Adrenal gland (tissue), 5 donors: ENCODE data around the gene COL8A2.

ENCODE experiments used
- POLR2A ChIP-seq, 2 donors: fragments of 450-650 bp; IDR thresholded peaks; one replicate each; pipeline ENCODE4 v1.6.1; 2017; ENCODE audit warnings: antibody characterized with exemption in 2 of 2, mild to moderate bottlenecking in 2 of 2, moderate library complexity in 1 of 2
- TF ChIP-seq, protein P1 (sequence below), 6 experiments: fragments of 450-650 bp in 4 of 6; fragments of 200-600 bp in 2 of 6; sonication (generic) in 1 of 6; IDR thresholded peaks; 1 replicate in 5 of 6; 2 replicates in 1 of 6; pipeline versions ENCODE4 v1.5.1 to v1.8.0; 2016 to 2021; ENCODE audit warnings: antibody characterized with exemption in 6 of 6, mild to moderate bottlenecking in 2 of 6, moderate library complexity in 1 of 6
- donor health status: DM: no; HTN: no; CAD: no.

DNA sequence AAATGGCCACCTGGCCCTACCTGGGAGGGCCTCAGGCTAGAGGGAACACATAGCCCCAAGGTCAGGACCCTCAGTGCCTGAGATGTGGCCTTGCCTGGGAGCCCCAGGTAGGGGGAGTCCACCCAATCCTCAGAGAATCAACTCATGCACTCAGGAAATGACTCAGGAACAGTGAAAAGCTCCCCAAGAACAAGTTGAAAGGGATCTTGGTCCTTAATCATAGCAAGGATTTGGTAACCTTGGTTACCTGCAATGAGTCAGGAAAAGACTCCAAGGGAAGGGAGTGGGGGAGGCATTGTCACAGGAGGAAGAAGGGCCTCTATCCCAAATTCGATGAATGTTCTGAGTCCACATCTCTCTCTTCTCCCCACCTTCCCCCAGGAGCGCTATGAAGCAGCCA is 48.0 kb upstream of the COL8A2 start:
- TF ChIP-seq, protein P1, sequence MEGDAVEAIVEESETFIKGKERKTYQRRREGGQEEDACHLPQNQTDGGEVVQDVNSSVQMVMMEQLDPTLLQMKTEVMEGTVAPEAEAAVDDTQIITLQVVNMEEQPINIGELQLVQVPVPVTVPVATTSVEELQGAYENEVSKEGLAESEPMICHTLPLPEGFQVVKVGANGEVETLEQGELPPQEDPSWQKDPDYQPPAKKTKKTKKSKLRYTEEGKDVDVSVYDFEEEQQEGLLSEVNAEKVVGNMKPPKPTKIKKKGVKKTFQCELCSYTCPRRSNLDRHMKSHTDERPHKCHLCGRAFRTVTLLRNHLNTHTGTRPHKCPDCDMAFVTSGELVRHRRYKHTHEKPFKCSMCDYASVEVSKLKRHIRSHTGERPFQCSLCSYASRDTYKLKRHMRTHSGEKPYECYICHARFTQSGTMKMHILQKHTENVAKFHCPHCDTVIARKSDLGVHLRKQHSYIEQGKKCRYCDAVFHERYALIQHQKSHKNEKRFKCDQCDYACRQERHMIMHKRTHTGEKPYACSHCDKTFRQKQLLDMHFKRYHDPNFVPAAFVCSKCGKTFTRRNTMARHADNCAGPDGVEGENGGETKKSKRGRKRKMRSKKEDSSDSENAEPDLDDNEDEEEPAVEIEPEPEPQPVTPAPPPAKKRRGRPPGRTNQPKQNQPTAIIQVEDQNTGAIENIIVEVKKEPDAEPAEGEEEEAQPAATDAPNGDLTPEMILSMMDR (IDR thresholded peaks at IDR 0.05) = no peak
- TF ChIP-seq POLR2A (IDR thresholded peaks at IDR 0.05) = no peak
